ENCODE results near the gene SLC9A1. TPM values are rescaled to one million over a fixed set of nuclear protein-coding genes. Genes with fewer than 3 reads are reported as not detected.

Gene SLC9A1
- total RNA-seq, 1 donor from 2014 or later: 13.6 TPM

DNA sequence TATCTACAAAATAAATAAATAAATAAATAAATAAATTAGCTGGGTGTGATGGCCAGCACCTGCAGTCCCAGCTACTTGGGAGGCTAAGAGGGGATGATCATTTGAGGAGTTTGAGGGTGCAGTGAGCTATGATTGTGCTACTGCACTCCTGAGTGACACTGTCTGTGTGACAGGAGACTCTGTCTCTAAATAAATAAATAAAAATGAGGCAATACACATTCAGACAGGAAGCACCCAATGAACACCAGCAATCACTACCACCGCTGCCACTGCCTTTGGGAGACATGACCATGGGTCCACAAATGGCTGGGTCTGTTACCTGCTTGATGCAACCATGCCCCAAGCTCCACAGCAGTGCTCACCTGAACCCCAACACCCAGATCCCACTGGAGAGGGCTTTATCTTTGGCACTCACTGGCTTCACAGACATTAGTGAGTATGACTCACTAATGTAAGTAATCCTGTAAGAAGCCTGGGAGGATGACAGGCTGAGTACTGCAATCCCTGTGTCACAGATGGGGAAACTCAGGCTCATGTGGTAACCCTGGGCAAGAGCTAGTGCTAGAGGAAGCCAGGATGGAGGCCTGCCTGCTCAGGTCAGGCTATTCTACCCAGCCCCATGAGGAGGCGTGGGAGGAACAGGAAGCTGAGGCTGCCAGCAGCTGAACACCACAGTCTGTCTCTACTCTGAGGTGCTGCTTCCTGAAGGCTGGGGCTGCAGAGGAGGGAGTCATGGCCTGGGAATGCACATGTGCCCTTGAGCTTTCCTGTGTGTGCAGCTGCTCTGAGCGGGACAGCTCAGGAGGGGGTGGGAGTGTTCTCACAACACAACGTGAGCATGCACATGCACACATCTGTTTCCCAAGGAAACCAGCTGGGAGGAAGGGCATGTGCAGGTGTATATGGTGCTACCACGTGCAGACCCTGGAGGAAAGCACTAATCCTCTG lies 43.0 kb downstream of the SLC9A1 start:
- H3K9me3 Mint-ChIP-seq: no peaks in the 10 kb centered on the region
- peak overlapping the region; percentile 48 for H3K4me3 Mint-ChIP-seq
- H3K27ac Mint-ChIP-seq: peak overlapping the region; percentile 80
- ATAC-seq (ENCODE audit: low read depth) (peak; percentile 97), DNase-seq (no peak)
- intact Hi-C loops (cut with micrococcal nuclease): loop anchor here (1.0 to 2.0 kb wide), 2 partner anchors 22 to 173 kb away; no protein-coding TSS in a partner anchor
- H3K36me3 Mint-ChIP-seq (ENCODE audit: low read depth): peaks cover 7% of the 10 kb centered on the region
- H3K27me3 Mint-ChIP-seq: no peaks in the 10 kb centered on the region
- ChIA-PET POLR2A (interaction anchor here (0.6 to 1.7 kb wide), 7 partner anchors 12 to 284 kb away, joined by 3 to 15 read pairs (median 4); partner anchors contain the start of genes SLC9A1 and WDTC1), CTCF (interaction anchor here (0.9 to 4.7 kb wide), 15 partner anchors 10 to 190 kb away, joined by 3 to 32 read pairs (median 6); partner anchors contain the start of gene SLC9A1)
- TF ChIP-seq, protein P1, sequence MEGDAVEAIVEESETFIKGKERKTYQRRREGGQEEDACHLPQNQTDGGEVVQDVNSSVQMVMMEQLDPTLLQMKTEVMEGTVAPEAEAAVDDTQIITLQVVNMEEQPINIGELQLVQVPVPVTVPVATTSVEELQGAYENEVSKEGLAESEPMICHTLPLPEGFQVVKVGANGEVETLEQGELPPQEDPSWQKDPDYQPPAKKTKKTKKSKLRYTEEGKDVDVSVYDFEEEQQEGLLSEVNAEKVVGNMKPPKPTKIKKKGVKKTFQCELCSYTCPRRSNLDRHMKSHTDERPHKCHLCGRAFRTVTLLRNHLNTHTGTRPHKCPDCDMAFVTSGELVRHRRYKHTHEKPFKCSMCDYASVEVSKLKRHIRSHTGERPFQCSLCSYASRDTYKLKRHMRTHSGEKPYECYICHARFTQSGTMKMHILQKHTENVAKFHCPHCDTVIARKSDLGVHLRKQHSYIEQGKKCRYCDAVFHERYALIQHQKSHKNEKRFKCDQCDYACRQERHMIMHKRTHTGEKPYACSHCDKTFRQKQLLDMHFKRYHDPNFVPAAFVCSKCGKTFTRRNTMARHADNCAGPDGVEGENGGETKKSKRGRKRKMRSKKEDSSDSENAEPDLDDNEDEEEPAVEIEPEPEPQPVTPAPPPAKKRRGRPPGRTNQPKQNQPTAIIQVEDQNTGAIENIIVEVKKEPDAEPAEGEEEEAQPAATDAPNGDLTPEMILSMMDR (IDR thresholded peaks at IDR 0.05): no peak
- peaks cover 24% of the 10 kb centered on the region for H3K4me1 Mint-ChIP-seq

DNA sequence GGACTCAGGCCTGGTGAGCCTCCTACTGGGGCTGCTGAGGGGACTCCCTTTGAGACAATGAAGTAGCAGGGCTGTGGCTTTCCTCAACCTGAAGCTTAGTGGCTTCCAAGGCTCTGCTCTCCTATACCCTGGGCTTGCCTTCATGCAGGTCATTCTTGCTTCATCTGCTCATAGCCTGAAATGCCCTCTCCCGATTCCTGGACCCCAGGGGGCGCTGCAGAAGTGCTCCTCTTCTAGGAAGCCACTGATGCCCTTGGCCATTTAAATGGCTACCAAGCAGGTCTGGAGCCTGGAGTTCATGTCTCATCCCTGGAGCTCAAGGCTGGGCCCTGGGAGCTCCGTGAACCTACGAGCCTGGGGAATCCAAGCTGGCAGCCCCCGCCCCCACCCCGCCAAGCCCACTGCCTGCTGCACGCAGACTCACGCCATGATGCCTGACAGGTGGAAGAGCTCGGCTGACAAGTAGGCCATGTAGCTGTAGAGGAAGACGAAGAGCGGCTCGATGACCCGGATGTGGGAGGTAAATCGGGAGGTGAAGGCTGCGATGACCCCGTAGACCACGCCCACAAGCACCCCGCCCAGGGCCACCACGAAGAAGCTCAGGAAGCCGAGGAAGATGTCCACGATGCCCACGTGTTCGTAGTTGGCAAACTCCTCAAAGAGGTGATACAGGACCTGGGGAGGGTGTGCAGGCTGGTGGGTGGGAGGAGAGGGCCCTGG lies 45.7 kb downstream of the SLC9A1 start:
- POLR2A ChIA-PET: interaction anchor here (0.7 to 0.9 kb wide), 2 partner anchors 46 to 138 kb away, joined by 3 to 4 read pairs; partner anchors contain the start of gene SLC9A1
- CTCF ChIA-PET: interaction anchor here (4.7 kb wide), 1 partner anchor 175 kb away, joined by 32 read pairs; no protein-coding TSS in a partner anchor
- Mint-ChIP-seq H3K4me1 (peaks cover 37% of the 10 kb centered on the region), H3K4me3 (no peak overlapping the region), H3K36me3 (ENCODE audit: low read depth) (peaks cover 6% of the 10 kb centered on the region), H3K27ac (no peak overlapping the region), H3K27me3 (no peaks in the 10 kb centered on the region), H3K9me3 (no peaks in the 10 kb centered on the region)
- ATAC-seq (ENCODE audit: low read depth): no peak
- intact Hi-C loops (cut with micrococcal nuclease): no loop called here
- TF ChIP-seq, protein P1 (IDR thresholded peaks at IDR 0.05): no peak
- no peak for DNase-seq

DNA sequence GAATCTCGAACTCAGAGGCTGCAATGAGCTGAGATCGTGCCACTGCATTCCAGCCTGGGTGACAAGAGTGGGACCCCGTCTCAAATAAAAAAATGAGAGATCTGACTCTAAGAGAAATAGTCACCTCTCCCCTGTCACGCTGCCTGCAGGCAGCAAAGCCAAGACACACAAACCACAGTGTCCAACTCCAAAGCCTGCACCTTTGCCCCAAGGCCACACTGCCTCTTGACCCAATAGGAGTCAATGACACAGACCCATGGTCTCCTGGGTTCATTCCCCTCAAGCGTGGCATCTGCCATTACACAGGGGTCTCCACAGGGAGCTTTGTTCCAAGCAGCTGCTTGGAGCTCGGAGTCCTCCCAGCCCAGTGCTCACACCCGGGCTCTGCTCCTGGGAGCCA lies 46.3 kb downstream of the SLC9A1 start:
- ChIA-PET CTCF (interaction anchor here (0.6 to 1.6 kb wide), 2 partner anchors 64 to 107 kb away, joined by 3 read pairs; no protein-coding TSS in a partner anchor), POLR2A (interaction anchor here (0.7 kb wide), 1 partner anchor 138 kb away, joined by 3 read pairs; no protein-coding TSS in a partner anchor)
- TF ChIP-seq, protein P1 (IDR thresholded peaks at IDR 0.05): no peak
- Mint-ChIP-seq H3K9me3 (no peaks in the 10 kb centered on the region), H3K27ac (no peak overlapping the region), H3K27me3 (no peaks in the 10 kb centered on the region), H3K4me3 (no peak overlapping the region), H3K36me3 (ENCODE audit: low read depth) (peaks cover 5% of the 10 kb centered on the region), H3K4me1 (peaks cover 37% of the 10 kb centered on the region)
- no peak for ATAC-seq (ENCODE audit: low read depth)
- intact Hi-C loops (cut with micrococcal nuclease): no loop called here
- no peak for DNase-seq

DNA sequence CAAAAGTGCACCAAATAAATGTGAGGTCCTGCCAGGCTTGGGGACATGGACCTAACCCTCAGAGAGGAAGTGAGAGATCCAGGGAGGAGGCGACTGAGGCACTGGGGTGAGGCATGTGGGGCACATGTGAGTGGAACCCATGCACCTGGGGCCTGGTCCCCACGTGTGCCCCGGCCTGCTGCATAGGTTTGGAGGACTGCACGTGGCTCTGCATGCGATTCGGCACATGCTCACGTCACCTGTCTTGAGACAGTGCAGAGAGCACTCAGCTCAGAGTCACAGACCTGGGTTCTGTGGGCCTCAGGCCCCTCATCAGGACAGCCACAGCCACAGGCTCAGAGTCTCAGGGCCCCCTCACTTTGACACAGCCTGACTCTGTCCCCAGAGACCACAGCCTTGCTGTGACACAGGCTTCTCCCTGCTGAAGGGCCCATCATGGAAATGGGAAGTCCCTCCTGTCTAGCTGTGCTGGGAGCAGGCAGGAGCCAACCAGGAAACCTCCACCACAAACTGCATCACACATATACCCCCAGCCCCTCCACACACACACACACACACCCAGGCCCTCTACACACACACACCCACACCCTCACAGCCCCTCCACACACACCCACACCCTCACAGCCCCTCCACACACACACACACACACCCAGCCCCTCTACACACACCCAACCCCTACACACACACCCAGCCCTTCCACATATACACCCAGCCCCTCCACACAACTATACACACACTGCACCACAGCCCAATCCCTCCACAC lies 48.2 kb downstream of the SLC9A1 start:
- H3K9me3 Mint-ChIP-seq: no peaks in the 10 kb centered on the region
- peak; percentile 72 for ATAC-seq (ENCODE audit: low read depth)
- no peaks in the 10 kb centered on the region for H3K27me3 Mint-ChIP-seq
- peaks cover 4% of the 10 kb centered on the region for H3K36me3 Mint-ChIP-seq (ENCODE audit: low read depth)
- H3K4me3 Mint-ChIP-seq: no peak overlapping the region
- intact Hi-C loops (cut with micrococcal nuclease): loop anchor here (2.0 kb wide), 1 partner anchor 48 kb away; the partner anchor contains the start of gene SLC9A1
- peak; percentile 47 for DNase-seq
- peaks cover 28% of the 10 kb centered on the region for H3K4me1 Mint-ChIP-seq
- TF ChIP-seq, protein P1 (IDR thresholded peaks at IDR 0.05): no peak
- POLR2A ChIA-PET: interaction anchor here (0.5 to 1.2 kb wide), 5 partner anchors 30 to 95 kb away, joined by 3 to 8 read pairs (median 5); partner anchors contain the start of gene SLC9A1
- peak overlapping the region; percentile 87 for H3K27ac Mint-ChIP-seq
- CTCF ChIA-PET: no interaction called here

Data from activated B cell treated with CpG ODN at 0.5 μM for 24 hours (primary cell).